DOHH2 (cell line): ENCODE results near the gene TRAPPC1.
"Not testable (repeated sequence)": the region's sequence is repeated elsewhere in the genome, so short reads cannot be mapped to it uniquely, and the experiment has no call there.

Experiments
- H3F3A ChIP-seq: fragments of 200-600 bp; sonication (generic), shearing (Covaris generic); 2 replicates; pipeline ENCODE4 v1.6.0; 2016; ENCODE audit warnings: antibody characterized with exemption, mild to moderate bottlenecking; ENCODE audit not compliant: control insufficient read depth, insufficient read depth
- H3K27ac ChIP-seq: fragments of 200-600 bp; sonication (generic); 2 replicates; pipeline ENCODE4 v1.5.1; 2014; ENCODE audit warnings: low read depth, mild to moderate bottlenecking, low read length, moderate library complexity
- H3K27me3 ChIP-seq: fragments of 200-600 bp; sonication (generic); 2 replicates; pipeline ENCODE4 v1.6.1; 2014; ENCODE audit warnings: mild to moderate bottlenecking, low read length, mixed read lengths; ENCODE audit not compliant: control insufficient read depth
- H3K36me3 ChIP-seq: fragments of 200-600 bp; sonication (generic); 2 replicates; pipeline ENCODE4 v1.6.1; 2014; ENCODE audit warnings: mild to moderate bottlenecking, low read length, moderate library complexity, mixed read lengths; ENCODE audit not compliant: control insufficient read depth
- H3K4me1 ChIP-seq: fragments of 200-600 bp; sonication (generic); 2 replicates; pipeline ENCODE4 v1.6.1; 2014; ENCODE audit warnings: mild to moderate bottlenecking, low read length, mixed read lengths; ENCODE audit not compliant: control insufficient read depth
- H3K4me2 ChIP-seq: fragments of 200-600 bp; sonication (generic); 2 replicates; pipeline ENCODE4 v1.6.0; 2014; ENCODE audit warnings: mild to moderate bottlenecking, low read length, moderate library complexity
- H3K4me3 ChIP-seq: fragments of 200-600 bp; sonication (generic); 2 replicates; pipeline ENCODE4 v1.5.1; 2014; ENCODE audit warnings: mild to moderate bottlenecking, low read length, mixed read lengths
- H3K79me2 ChIP-seq: fragments of 200-600 bp; sonication (generic); 2 replicates; pipeline ENCODE4 v1.6.1; 2014; ENCODE audit warnings: mild to moderate bottlenecking, low read length, mixed read lengths; ENCODE audit not compliant: control insufficient read depth
- H3K9me2 ChIP-seq: fragments of 200-600 bp; sonication (generic); replicated peaks from 2 replicates; pipeline ENCODE4 v1.6.1; 2014; ENCODE audit warnings: mild to moderate bottlenecking, low read length, mixed read lengths; ENCODE audit not compliant: control insufficient read depth
- H3K9me3 ChIP-seq: fragments of 200-600 bp; sonication (generic); 2 replicates; pipeline ENCODE4 v1.6.1; 2014; ENCODE audit warnings: antibody characterized with exemption, low read length, mixed read lengths; ENCODE audit not compliant: control insufficient read depth, insufficient read depth
- H4K20me1 ChIP-seq: fragments of 200-600 bp; sonication (generic); 2 replicates; pipeline ENCODE4 v1.6.0; 2014; ENCODE audit warnings: low read depth, mild to moderate bottlenecking, antibody characterized with exemption, low read length, moderate library complexity; ENCODE audit not compliant: control insufficient read depth, insufficient read depth
- CTCF ChIP-seq: fragments of 200-600 bp; sonication (generic); IDR thresholded peaks from one replicate; pipeline ENCODE4 v1.5.1; 2014; ENCODE audit warnings: antibody characterized with exemption, mild to moderate bottlenecking, low read depth, low read length; ENCODE audit not compliant: poor library complexity, severe bottlenecking
- EZH2phosphoT487 ChIP-seq: fragments of 200-600 bp; sonication (generic); IDR thresholded peaks from 2 replicates; pipeline ENCODE4 v1.6.1; 2017; ENCODE audit warnings: borderline replicate concordance, mild to moderate bottlenecking, antibody characterized with exemption, low read length, moderate library complexity, mixed read lengths

The TRAPPC1 gene

DNA sequence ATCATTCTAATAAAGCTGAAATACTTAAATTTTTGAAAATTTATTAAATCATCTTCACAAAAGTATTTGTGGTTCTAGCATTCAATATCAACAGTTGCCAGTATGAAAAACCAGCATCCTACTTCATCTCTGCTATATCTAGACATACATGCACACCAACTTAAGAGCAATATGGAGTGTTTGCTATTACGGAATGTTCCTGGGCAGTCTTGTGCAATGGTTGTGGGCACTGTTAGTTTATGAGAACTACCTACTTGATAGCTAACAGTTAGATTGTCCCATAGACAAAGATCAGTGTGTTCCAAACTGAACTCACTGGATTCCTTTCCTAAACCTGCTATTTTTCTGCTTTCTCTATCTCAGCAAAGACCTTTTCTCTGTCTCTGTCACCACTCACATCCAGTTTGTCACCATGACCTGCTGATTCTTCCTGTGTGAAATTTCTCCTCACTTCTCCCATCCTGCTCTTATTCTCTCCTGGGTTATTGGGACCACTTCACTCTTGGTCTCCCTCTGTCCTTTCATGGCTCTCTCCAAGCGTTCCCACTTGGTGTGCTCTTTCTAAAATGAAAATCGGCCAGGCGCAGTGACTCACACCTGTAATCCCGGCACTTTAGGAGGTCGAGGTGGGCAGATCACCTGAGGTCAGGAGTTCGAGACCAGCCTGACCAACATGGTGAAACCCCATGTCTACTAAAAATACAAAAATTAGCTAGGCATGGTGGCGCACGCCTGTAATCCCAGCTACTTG is 27.9 kb upstream of the TRAPPC1 start:
- Histone ChIP-seq H3K4me2 (no peak overlapping the region), H3K27ac (no peak overlapping the region), H3K36me3 (no peaks in the 10 kb centered on the region), H3K79me2 (no peaks in the 10 kb centered on the region), H3K27me3 (peaks cover 17% of the 10 kb centered on the region), H3F3A (no peaks in the 10 kb centered on the region), H3K9me2 (no peaks in the 10 kb centered on the region), H3K9me3 (no peaks in the 10 kb centered on the region), H4K20me1 (no peaks in the 10 kb centered on the region), H3K4me1 (no peaks in the 10 kb centered on the region), H3K4me3 (no peak overlapping the region)
- TF ChIP-seq CTCF, result no peak
- no peak for TF ChIP-seq EZH2phosphoT487

GRCh38 chr17:7956228-7956965 is 24.7 kb upstream of the TRAPPC1 start:
- Histone ChIP-seq H3K79me2 (no peaks in the 10 kb centered on the region), H3K4me1 (no peaks in the 10 kb centered on the region), H3K9me2 (no peaks in the 10 kb centered on the region), H3K36me3 (no peaks in the 10 kb centered on the region), H3K4me2 (no peak overlapping the region), H3K27ac (no peak overlapping the region), H4K20me1 (no peaks in the 10 kb centered on the region), H3K27me3 (peaks cover 10% of the 10 kb centered on the region), H3K9me3 (no peaks in the 10 kb centered on the region), H3K4me3 (no peak overlapping the region), H3F3A (no peaks in the 10 kb centered on the region)
- no peak for TF ChIP-seq EZH2phosphoT487

GRCh38 chr17:7955414-7956227 is 23.9 kb upstream of the TRAPPC1 start:
- Histone ChIP-seq H3K4me3 (no peak overlapping the region), H3K27ac (no peak overlapping the region), H3K9me3 (no peaks in the 10 kb centered on the region), H3K36me3 (no peaks in the 10 kb centered on the region), H3K9me2 (no peaks in the 10 kb centered on the region), H3K27me3 (peaks cover 7% of the 10 kb centered on the region; the same call in 1 of the 2 replicates), H3F3A (no peaks in the 10 kb centered on the region), H4K20me1 (no peaks in the 10 kb centered on the region), H3K4me2 (no peak overlapping the region), H3K79me2 (no peaks in the 10 kb centered on the region), H3K4me1 (no peaks in the 10 kb centered on the region)
- TF ChIP-seq CTCF (no peak), EZH2phosphoT487 (no peak)

DNA sequence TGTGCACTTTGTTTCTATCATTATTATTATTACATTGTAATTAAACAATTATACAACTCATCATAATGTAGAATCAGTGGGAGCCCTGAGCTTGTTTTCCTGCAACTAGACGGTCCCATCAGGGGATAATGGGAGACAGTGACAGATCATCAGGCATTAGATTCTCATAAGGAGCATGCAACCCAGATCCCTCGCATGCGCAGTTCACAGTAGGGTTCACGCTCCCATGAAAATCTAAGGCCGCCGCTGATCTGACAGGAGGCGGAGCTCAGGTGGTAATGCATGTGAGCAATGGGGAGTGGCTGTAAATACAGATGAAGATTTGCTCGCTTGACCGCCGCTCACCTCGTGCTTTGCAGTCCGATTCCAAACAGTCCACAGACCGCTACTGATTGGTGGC is 21.5 kb upstream of the TRAPPC1 start:
- not testable (repeated sequence) for H3F3A ChIP-seq, H3K4me2 ChIP-seq, H3K27ac ChIP-seq, H3K4me1 ChIP-seq, H3K27me3 ChIP-seq, H3K4me3 ChIP-seq, H3K79me2 ChIP-seq, H3K9me3 ChIP-seq, H4K20me1 ChIP-seq, H3K9me2 ChIP-seq
- H3K36me3 ChIP-seq, result peaks cover 20% of the 10 kb centered on the region
